HG03025 (cell line): ENCODE results near the gene IGFBP5.

Experiments used
- ATAC-seq: cut with Tn5 transposase; IDR thresholded peaks from one replicate; pipeline ENCODE4 v1.9.1; 2021; ENCODE audit warnings: mild to moderate bottlenecking, moderate library complexity; ENCODE audit not compliant: unreplicated experiment, low FRiP score

Gene IGFBP5, protein sequence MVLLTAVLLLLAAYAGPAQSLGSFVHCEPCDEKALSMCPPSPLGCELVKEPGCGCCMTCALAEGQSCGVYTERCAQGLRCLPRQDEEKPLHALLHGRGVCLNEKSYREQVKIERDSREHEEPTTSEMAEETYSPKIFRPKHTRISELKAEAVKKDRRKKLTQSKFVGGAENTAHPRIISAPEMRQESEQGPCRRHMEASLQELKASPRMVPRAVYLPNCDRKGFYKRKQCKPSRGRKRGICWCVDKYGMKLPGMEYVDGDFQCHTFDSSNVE

DNA sequence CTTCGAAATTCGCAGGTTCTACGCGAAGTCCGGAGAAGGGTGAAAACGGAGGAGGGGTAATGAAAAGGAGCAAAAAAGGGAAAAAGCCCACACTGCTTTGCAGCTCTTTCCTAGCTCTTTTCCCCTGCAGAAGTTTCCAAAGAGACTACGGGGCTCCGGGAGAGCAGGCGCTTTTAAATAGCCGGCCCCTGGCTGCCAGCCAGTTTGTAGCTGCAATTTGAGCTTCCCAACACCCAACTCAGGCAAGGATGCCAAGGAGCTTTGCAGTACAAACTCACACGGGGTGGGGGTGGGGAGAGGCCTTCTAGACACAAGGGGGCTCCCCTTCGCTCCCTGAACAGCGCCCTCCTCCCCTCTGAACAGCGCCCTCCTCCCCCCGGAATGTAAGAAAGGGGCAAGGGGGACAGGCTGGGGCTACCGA, at the start of gene IGFBP5:
TSS of gene IGFBP5 (minus strand) at position 149 of the 421 bp plus-strand sequence. CDS start 774 bp downstream, outside the sequence.
- no peak for ATAC-seq

DNA sequence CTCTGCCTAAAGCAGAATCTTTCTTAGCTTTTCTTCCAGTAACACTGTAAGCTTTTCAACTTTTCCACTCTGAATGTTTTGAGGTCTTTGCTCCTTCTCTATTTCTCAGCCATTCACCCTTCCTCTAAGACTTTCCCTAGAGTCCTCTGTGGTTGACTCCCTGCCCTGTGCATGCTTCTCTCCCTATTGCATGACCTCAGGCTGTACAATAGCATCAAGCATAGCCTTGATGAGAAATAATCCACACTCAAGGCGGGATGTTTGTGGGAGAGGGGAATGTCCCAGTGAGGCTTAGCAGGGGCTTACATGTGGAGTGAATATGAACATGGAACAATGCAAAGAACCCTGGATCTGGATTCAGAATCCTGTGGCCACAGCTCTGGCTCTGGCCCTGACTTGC, 48.4 kb upstream of the IGFBP5 start:
- ATAC-seq, result no peak

DNA sequence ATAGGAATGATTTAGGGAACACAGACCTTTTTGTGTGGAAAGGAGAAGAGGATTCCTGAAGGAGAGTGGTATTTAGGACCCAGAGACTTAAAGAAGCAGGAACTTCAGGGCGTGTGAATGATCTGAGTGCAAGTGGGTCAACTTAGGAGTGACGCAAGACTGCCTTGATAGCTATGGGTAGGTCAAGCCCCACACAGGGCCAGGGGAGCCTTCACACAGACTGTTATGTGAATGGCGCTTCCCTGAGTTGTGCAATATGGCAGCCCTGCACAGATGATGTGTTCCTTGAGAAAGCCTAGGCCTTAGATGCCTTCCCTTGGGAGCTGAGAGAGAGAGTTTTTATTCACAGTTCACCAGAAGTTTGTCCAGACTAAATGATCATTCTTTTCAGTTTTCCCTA, 47.1 kb upstream of the IGFBP5 start:
- ATAC-seq, result no peak

DNA sequence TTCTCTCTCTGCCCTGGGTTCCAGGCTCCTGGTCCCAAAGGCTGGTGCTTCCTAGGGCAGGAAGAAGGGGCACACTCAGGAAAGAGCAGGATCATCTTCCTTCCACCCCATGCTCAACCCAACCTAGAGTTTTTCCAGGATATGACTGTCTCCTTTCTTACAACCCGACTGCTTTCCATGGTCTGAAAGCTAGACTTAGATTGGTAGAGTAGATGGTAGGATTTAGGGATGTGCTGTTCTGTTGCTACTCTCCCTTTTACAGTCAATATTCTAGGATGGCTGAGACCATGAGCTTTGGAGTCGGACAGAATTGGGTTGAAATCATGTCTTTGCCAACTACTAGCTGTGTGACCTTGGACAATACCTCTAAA, 45.9 kb upstream of the IGFBP5 start:
- no peak for ATAC-seq

DNA sequence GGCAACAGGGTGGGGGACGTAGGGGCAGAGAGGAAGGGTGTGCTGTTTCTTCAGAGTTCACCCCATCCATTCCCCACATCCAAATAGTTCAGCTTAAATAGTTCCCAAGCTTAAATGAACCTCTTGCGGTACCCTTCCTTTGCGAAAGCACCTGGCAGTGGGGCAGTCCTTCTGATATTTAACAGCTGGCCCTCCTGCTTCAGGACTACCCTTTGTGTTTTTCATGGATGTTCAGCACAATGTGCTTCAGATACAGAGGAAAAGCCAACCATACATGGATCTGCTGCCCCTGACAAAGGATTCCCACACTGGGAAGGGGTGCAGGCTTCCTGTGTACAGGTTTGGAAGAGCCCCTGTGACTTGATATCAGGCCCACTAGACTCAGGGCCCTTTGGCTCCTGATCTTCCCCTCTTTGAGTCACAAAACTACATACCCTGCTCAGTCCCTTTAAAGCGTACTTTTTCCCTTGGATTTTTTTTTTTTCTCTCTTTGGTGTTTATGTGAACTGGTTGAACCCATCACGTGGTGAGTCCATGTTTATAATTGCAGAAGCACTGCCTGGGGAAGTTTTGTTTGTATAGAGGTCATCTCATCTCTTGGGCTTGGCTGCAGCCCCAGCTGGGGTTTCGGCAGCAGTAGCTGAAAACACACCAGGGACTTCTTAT, 45.3 kb upstream of the IGFBP5 start:
- no peak for ATAC-seq

DNA sequence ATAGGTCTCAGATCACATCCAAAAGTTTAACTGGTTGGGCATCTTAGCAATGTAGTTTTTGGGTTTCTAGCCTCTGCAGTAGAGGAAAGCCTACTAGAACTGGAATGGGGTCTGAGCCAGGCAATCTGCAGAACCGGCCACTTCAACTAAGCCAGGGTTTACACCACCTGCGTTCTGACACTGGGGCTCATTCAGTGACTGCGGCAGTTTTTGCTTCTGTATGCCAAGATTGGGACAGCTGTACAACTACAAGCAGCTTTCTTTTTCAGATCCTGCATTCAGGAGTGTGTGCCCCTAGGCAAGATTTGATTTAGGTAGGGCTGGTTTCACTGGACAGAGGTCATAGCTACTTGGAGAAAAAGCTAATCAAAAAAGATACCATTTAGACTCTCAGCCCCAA, 43.7 kb upstream of the IGFBP5 start:
- no peak for ATAC-seq

DNA sequence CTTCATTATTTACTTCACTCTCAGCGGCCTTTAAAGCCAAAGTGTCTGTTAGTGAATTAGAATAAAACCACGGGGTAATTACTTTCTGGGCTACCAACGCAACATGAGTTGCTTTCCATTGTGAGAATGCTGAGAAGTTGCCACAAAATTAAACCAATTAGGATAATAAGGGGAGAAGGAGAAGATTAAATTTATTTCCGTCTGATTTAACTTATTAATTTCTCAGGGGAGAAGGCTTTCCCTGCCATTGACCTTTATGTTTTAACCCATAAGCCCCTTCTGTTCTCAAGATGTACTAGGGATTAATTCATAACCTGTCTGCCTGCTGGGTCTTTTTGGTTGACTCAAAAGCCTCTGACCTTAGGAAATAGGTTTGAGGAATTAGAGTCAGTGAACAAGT, 42.3 kb upstream of the IGFBP5 start:
- ATAC-seq, result no peak

DNA sequence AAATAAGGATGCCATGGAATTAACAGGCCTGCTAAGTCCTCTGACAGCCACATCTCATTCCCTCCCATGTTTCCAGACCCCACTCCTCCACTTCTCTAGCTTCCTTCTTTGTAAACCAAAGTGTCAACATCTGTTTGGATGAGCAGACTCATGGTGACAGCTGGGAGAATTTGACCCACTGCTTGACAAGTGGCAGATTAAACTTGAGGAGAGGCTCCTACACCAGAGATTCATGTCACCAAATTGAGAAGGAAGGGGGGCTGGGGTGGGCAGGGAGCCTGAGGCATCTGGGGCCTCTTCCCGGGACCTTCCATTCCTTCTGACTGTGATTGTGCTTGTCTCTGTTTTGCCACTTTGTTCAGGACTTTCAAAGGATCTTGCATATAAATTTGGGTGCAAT, 41.0 kb upstream of the IGFBP5 start:
- no peak for ATAC-seq

DNA sequence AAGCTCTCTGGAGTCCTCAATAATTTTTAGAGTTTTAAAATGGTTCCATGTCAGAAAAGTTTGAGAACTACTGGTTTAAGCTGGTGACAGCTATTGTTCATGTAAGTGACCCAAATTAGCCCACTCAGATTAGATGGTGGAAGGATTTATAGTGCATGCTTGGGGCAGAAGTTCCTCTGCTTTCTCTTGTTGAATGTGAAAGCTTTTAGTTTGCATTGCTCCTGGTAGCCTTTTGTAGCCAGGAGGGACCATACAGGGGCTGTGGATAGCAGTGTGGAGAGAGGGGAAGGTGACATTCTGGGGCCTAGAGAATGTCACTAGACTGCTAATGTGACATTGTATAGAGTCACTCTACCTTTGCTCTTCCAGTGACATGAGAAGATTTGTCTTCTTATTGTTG, 40.3 kb upstream of the IGFBP5 start:
- ATAC-seq, result no peak

DNA sequence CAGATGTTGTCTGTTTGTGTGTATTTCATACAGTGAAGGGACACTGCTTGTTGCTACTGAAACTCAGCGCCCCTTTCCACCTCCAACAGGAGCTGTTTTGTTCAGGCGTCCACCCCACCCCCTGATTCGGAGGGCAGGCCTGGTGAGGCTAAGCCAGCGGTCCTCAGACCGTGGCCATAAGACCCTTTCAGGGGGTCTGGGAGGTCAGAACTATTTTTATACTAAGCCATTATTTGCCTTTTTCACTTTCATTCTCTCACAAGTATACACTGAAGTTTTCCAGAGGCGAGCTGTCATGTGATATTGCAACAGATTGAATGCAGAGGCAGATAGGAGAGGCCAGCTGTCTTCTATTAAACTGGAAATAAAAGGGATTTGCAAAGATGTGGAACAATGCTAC, 39.7 kb upstream of the IGFBP5 start:
- no peak for ATAC-seq

DNA sequence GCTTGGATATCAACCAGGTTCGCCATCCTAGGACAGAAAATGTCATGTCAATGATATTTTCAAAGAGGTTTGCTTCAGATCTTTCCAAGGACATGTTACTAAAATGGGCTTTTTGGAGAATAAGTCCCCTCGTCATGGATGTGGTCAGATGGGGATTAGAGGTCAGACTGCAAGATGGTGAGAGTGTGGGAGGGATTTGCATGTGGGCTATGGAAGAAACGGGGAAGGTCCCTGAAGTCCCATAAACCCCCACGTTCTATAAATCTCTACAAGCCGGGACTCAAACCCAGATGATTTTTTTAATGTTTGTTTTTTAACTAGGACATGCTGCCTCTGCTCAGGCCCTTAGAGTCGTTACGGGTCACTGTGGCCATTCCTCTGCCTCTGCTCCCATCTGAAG, 37.7 kb upstream of the IGFBP5 start:
- ATAC-seq, result no peak

DNA sequence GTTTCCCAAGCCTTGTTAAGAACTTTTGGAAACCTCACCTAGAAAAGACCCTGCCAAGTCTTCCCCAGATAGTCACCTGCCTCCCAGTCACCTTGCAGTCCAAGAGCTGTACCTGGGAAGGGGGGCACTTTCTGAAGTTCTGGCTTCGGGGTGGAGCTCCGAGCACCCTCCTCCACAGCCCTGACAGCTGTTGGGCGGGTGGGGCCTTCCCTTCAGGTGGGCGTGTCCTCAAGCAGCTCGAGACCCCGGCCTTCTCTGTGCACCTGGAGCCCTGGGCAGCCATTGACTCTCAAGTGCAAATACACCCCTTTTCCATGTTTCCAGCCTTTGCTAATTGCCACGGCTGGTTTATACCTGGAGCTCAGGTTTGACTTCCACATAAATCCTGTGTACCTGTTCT, 37.0 kb upstream of the IGFBP5 start:
- no peak for ATAC-seq

DNA sequence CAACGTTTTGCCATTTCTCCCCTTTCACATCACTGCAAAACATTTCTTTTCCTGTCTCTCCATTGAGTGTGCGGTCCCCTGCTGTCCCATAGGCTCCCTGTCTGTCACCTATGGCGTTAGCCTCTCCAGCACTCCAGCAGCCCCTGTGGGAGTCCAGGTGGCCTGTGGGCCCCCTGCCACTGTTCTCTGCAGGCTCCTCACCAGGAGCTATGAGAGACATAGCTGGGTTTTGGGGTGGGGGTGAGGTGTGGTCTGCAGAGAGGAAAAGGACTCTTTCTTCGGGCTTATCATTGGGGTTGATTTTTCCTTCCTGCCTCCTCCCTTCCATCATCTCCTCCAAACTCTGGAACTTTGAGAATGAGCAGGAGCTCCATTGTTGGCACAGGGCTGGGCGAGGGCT, 36.1 kb upstream of the IGFBP5 start:
- no peak for ATAC-seq

DNA sequence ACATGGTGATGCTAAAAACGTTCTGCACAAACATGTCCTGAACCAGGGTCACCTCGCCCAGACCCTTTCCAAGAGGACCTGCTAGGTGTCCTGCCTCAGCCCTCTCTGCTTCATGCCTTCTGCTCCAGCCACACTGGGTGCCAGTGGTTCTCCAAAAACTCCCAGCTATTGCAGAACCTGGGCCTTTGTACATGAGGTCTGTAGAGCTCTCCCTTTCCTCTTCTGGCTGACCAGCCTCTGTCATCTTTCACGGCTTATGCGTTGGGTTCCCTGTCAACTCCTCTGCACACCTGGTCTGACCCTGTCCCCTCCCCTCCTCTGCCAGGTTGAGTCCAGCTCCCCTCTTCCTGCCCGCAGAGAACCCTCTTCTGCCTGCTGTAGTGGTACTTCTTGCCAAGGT, 35.5 kb upstream of the IGFBP5 start:
- no peak for ATAC-seq

DNA sequence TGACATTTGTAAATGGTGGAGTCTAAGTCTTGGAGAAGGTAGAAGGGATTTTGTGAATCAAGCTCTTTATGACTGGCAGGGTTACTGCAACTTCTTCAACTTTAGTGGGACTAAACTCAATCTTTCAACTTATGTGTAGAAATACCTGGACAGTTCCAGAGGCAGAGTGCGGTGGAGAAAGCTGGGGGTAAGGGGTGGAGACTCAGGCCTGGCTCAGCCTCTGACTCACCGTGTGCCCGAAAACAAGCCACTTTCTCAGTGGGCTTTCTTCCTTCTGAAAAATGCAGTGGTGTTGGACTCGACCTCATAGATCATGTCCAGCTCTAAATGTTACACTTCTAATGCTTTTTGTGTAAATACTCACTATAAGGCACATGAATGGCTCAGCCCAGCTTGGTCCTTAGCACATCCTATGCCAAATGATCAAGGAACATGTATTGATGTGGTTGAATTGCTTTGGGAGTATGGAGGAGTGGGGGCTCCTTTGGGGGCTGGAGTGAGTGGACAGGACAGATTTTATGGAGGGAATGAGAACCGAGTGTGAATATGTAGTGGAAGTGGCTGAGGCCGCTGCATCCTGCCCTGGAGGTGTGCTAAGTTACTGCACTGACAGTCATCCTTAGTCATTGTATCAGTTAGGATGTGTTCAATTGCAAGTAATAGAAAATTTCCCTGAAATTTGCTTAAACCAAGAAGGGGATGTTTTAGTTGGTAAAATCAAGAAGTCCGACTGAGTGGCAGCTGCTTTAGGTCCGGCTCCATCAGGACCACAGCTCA, 32.2 kb upstream of the IGFBP5 start:
- no peak for ATAC-seq

DNA sequence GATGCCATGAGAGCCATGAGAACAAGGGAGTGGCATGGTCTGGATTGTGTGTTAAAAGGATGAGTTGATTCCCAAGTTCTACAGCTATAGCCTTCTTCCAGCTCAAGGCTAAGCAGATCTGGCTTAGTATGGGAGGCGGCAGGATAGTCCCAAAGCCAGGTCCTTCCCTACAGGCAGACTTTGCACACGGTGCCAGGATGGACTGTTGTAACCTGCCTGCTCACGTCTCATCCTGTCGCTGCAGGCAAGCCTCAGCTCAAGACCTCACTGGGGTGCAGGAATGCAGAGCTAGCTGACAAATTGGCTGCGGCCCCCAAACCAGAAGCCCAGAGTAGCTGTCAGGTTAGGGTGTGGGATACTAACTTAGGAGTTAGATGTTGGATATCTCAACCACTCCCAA, 28.8 kb upstream of the IGFBP5 start:
- no peak for ATAC-seq

DNA sequence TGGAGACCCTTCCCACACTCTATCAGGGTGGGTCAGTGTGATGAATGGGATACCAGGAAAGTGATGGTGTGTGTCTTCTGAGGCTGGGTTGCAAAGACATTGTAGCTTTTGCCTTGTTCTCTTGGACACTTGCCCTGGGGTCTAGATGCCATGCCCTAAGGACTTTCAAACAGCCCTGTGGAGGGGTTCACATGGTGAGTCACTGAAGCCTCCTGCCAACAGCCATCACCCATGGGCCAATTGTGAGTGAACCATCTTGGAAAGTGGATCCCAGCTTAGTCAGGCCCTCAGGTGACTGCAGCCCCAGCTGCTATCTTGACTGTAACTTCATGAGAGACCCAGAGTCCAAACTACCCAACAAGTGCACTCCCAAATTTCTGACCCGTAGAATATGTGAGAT, 25.8 kb upstream of the IGFBP5 start:
- no peak for ATAC-seq

DNA sequence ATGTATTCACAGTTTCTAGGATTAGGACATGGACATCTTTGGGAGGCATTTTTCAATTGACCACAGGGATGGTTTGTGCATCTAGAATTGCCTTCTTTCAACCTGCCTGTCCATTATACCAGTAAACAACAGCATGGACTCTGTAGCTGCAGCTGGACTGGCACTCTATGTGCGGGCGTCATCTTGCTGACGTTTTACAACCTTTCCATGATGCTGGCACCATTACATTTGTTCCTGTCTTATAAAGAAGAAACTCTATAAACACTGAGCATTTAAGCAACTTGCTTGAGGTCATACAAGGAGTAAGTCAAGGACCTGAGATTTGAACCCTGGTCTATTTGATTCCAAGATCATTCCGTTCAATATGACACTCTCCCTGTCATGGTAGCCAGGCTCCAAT, 25.4 kb upstream of the IGFBP5 start:
- no peak for ATAC-seq

DNA sequence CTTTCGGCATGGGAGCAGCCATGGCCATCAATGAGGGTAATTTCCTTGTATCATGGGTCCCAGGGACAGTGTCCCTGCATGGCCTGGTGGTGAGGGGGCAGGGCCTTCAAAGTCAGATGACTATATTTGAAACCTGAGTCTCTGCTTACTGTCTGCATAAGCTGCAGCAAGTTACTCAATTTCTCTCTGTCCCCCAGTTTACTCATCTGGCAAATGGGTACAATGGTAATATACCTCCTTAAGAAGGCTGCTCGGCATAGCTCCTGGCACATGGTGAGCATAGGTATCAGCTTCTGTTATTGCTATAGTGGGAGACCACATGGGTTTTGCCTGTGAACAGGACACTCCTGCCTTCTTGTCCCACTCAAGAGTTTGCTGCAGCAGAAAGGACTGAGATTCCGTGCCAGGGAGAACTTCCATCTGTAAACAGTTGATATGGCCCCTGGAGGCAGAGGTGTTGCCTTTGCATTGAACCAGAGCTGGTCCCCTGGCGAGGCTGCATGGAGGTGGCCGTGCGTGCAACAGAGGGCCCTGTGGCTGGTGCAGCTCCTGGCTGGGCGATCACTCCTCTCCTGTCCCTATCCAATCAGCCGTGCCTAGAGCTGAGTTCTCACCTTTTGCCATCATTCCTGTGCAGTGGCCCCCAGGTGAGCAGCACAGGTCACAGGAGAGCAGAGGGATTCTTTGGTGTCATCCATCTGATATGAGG, 22.7 kb upstream of the IGFBP5 start:
- no peak for ATAC-seq

DNA sequence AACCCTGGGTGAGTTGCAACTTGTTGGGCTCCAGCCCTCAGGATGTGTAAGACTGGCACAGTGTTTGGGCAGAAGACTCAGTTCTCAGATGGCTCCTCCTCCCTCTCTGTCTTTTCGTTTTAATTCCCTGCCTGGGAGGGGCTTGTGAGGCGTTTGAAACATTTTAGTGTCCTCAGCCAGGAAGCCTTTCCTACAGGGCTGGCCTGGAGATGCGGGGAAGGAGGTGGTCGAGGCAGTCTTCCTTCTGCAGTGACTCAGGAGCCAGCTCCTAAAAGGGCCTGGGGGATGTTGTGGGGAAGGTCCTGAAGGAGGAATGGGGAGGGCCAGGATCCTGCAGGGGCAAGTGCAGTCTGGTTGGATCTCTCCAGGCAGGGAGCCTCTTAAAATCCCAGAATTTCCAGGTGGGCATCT, 22.1 kb upstream of the IGFBP5 start:
- no peak for ATAC-seq

DNA sequence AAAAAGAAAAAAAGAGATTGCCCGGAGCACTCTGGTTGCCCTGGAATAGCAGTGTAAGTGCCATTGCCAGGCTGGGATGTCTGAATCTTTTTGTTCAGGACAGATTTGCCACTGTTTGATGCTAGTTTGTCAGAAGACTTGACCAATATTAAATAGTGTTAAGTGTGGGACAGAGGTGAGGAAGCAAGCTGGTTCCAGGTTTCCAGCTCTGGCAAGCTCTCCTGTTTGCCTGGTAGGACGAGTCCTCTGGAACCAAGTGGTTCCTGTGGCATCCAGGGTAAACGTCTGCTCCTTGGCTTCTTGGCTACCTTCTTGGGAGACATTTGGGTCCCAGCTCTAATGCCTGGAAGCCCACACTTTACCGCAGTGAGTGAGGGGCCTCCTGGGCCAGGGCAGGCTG, 20.8 kb upstream of the IGFBP5 start:
- ATAC-seq, result no peak
